Esophagus muscularis mucosa (tissue), 3 donors: ENCODE data around the gene UBE2E2.

Experiments used
- EP300 ChIP-seq: sonication (generic); formaldehyde crosslinking; IDR thresholded peaks from one replicate; pipeline ENCODE4 v1.6.1; 2017; ENCODE audit warnings: antibody characterized with exemption
- TF ChIP-seq, protein P1 (sequence below), 3 experiments: fragments of 200-600 bp in 2 of 3; fragments of 450-650 bp in 1 of 3; sonication (generic) in 2 of 3; IDR thresholded peaks; one replicate each; pipeline ENCODE4 v1.5.1; 2017 to 2019; ENCODE audit warnings: antibody characterized with exemption in 3 of 3, mild to moderate bottlenecking in 2 of 3, moderate library complexity in 1 of 3

DNA sequence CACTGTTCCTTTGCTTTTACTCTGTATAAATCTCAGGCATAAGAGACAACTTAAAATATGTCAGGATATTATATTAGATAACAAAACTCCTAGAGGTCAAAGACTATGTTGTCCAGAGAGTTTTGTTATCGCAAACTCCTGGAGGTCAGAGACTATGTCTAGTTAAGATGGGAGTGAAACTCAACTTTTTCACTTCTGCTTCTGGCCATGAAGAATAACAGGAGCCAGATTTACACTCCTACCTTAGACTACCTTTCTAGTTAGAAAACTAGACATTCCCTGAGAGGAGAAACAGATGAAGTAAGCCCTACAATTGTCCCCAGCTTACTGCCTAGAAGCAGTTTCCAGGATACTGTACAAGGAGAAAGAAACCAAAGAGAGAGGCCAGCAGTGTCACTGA lies 347.3 kb downstream of the UBE2E2 start:
- TF ChIP-seq, protein P1, sequence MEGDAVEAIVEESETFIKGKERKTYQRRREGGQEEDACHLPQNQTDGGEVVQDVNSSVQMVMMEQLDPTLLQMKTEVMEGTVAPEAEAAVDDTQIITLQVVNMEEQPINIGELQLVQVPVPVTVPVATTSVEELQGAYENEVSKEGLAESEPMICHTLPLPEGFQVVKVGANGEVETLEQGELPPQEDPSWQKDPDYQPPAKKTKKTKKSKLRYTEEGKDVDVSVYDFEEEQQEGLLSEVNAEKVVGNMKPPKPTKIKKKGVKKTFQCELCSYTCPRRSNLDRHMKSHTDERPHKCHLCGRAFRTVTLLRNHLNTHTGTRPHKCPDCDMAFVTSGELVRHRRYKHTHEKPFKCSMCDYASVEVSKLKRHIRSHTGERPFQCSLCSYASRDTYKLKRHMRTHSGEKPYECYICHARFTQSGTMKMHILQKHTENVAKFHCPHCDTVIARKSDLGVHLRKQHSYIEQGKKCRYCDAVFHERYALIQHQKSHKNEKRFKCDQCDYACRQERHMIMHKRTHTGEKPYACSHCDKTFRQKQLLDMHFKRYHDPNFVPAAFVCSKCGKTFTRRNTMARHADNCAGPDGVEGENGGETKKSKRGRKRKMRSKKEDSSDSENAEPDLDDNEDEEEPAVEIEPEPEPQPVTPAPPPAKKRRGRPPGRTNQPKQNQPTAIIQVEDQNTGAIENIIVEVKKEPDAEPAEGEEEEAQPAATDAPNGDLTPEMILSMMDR (IDR thresholded peaks at IDR 0.05): no peak
- no peak for TF ChIP-seq EP300
